Heart left ventricle (tissue), 16 donors: ENCODE measurements around the gene HSF2BP. TPM values are rescaled to one million over a fixed set of nuclear protein-coding genes. Genes with fewer than 3 reads are reported as not detected.

Experiments used
- ATAC-seq, 4 donors: fragments of 200-7000 bp; cut with Tn5 transposase; one replicate each; pipeline ENCODE4 v1.9.1; 2020 to 2022; ENCODE audit warnings: moderate library complexity in 4 of 4, mild to moderate bottlenecking in 3 of 4, moderate number of reproducible peaks in 1 of 4
- DNase-seq, 5 donors: peaks; one replicate each; pipeline ENCODE4 v3.0.0-alpha.2; 2020
- H3K27ac ChIP-seq, 12 donors: fragments of 200-600 bp; sonication (generic) in 4 of 12; one replicate each; pipeline versions ENCODE4 v1.5.0 to v1.8.0; 2016 to 2022; ENCODE audit warnings: mild to moderate bottlenecking in 2 of 12
- H3K27me3 ChIP-seq, 9 donors: fragments of 200-600 bp; sonication (generic) in 2 of 9; one replicate each; pipeline versions ENCODE4 v1.5.1 to v1.8.0; 2016 to 2022; ENCODE audit warnings: mild to moderate bottlenecking in 3 of 9
- H3K36me3 ChIP-seq, 9 donors: fragments of 200-600 bp; sonication (generic) in 2 of 9; one replicate each; pipeline versions ENCODE4 v1.5.0 to v1.8.0; 2018 to 2022; ENCODE audit warnings: mild to moderate bottlenecking in 2 of 9
- H3K4me1 ChIP-seq, 12 donors: fragments of 200-600 bp; sonication (generic) in 4 of 12; one replicate each; pipeline versions ENCODE4 v1.5.0 to v1.8.0; 2016 to 2022; ENCODE audit warnings: mild to moderate bottlenecking in 3 of 12
- H3K4me3 ChIP-seq, 12 donors: fragments of 200-600 bp; sonication (generic) in 4 of 12; one replicate each; pipeline versions ENCODE4 v1.5.0 to v1.8.0; 2017 to 2022; ENCODE audit warnings: mild to moderate bottlenecking in 9 of 12, moderate library complexity in 4 of 12
- H3K9me3 ChIP-seq, 12 donors: fragments of 200-600 bp; sonication (generic) in 4 of 12; one replicate each; pipeline versions ENCODE4 v1.5.0 to v1.8.0; 2016 to 2022; ENCODE audit warnings: mild to moderate bottlenecking in 1 of 12
- POLR2A ChIP-seq, 2 donors: fragments of 450-650 bp; IDR thresholded peaks; one replicate each; pipeline ENCODE4 v1.6.1; 2017; ENCODE audit warnings: antibody characterized with exemption in 2 of 2, mild to moderate bottlenecking in 2 of 2, moderate library complexity in 2 of 2
- WGBS, 4 donors: extraction: QIAGEN DNeasy Blood & Tissue Kit in 2 of 4; methylation state at CpG; one replicate each; pipeline versions ENCODE4 v1.1.5 to v1.1.7; 2013 to 2018; 5-methylcytosine and 5-hydroxymethylcytosine counted together
- intact Hi-C, 10 donors: fragments of 100-400 bp; cut with DNase I; formaldehyde crosslinking; loops; one replicate each; pipeline versions ENCODE4 v1.11.1 to v1.14.2; 2022
- polyA plus RNA-seq, 2 donors: library from polyadenylated mRNA; stranded (reverse); fragments of 200-250 nt; gene quantifications; one replicate each; pipeline ENCODE4 v1.2.3, GENCODE V29; 2013
- total RNA-seq, 9 donors: library from RNA; depleted of rRNA in 2 of 9; stranded (reverse); fragments of >200 nt in 2 of 9; fragmentation: NEBNext Ultra II Directional in 3 of 9; extraction: Animal tissue kit (Norgen Biotek cat#: 25700) in 3 of 9; gene quantifications; one replicate each; pipeline versions ENCODE4 v1.1.0 to v1.2.4, GENCODE V29; 2016 to 2023
- TF ChIP-seq, protein P1 (sequence below), 12 donors: fragments of 200-600 bp; sonication (generic) in 4 of 12; IDR thresholded peaks; one replicate each; pipeline versions ENCODE4 v1.5.0 to v1.8.0; 2018 to 2022; ENCODE audit warnings: antibody characterized with exemption in 12 of 12, mild to moderate bottlenecking in 5 of 12
- donor health status: ischemic (EF 13 %, LVEDD 7.1; RV severe dilation, severe dysfunction).
- donor health status: healthy with polysubstance abuse.
- donor health status: DM: no; HTN: yes; CAD: no.
- donor health status: DM: no; HTN: no; CAD: no.
- donor health status: ischemic (EF 25% LVEDD 6.9; RV normal size, moderate dysfunction).
- donor health status: ischemic (EF 25% LVEDD 5.7; RV mildly dilated, moderate dysfunction).
- donor health status: healthy.
- donor health status: DM: yes; HTN: yes; CAD: no.
- donor health status: ischemic (EF 35%, LVEDD 5.7; RV mildly dilated, moderate dysfunction).
- donor health status: nonischemic (EF 11% LVEDD 7.7; RV severe dilation, severe dysfunction).
- donor health status: DM: yes; HTN: yes; CAD: no.
- donor health status: PGD.
- donor health status: ischemic (EF 29% LVEDD 5.4; RV normal size, mild dysfunction).
- donor health status: nonischemic (EF 23%, LVEDD 6.1; RV moderate dilation, normal function).

Gene HSF2BP
- total and polyA plus RNA-seq, 11 donors, result 0.08 to 0.32 (median 0.19) TPM; not detected in 8

DNA sequence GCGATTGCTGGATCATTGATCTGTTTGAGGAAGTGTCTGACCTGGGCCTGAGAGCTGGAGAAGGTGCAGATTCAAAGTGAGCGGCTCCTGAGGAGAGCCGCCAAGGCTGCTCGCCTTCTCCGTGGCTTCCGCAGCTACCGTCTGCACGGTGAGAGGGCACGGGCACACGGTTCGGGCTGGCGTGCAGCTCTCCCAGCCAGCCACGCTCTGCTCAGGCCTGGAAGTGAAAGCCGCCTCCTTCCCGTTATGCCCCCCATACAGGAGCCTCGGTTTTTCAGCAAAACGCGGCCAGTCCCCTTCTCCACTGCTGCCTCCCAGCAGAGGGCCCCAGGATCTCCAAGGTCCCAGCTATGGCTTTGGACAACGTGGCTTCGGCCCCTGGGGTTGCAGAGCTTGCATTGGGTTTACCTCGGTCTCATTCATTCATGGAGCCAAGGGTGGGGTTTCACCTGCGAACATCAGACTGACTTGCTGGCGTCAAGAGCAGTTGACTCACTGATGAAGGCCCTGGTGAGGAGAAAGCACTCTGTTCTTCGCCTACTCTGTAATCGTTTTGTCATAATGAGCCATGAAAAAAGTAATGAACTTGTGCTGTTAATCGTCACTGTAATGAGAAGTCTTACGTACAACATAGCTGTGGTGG, 35.3 kb upstream of the HSF2BP start:
- Histone ChIP-seq H3K4me1 (no peaks in the 10 kb centered on the region), H3K27me3 (no peaks in the 10 kb centered on the region), H3K9me3 (no peaks in the 10 kb centered on the region), H3K27ac (no peak overlapping the region), H3K36me3 (peaks cover 0 to 75% (median 60%) of the 10 kb centered on the region in 9 donors), H3K4me3 (no peak overlapping the region)
- ATAC-seq, result no peak
- WGBS, 4 donors, result 92 to 95% (median 94%) methylated on average over 25 to 27 of the region's 27 CpGs
- no peak for DNase-seq
- no peak for TF ChIP-seq POLR2A (IDR thresholded peaks at IDR 0.05)
- TF ChIP-seq, protein P1, sequence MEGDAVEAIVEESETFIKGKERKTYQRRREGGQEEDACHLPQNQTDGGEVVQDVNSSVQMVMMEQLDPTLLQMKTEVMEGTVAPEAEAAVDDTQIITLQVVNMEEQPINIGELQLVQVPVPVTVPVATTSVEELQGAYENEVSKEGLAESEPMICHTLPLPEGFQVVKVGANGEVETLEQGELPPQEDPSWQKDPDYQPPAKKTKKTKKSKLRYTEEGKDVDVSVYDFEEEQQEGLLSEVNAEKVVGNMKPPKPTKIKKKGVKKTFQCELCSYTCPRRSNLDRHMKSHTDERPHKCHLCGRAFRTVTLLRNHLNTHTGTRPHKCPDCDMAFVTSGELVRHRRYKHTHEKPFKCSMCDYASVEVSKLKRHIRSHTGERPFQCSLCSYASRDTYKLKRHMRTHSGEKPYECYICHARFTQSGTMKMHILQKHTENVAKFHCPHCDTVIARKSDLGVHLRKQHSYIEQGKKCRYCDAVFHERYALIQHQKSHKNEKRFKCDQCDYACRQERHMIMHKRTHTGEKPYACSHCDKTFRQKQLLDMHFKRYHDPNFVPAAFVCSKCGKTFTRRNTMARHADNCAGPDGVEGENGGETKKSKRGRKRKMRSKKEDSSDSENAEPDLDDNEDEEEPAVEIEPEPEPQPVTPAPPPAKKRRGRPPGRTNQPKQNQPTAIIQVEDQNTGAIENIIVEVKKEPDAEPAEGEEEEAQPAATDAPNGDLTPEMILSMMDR (IDR thresholded peaks at IDR 0.05), result no peak
- intact Hi-C loops, result no loop called here

DNA sequence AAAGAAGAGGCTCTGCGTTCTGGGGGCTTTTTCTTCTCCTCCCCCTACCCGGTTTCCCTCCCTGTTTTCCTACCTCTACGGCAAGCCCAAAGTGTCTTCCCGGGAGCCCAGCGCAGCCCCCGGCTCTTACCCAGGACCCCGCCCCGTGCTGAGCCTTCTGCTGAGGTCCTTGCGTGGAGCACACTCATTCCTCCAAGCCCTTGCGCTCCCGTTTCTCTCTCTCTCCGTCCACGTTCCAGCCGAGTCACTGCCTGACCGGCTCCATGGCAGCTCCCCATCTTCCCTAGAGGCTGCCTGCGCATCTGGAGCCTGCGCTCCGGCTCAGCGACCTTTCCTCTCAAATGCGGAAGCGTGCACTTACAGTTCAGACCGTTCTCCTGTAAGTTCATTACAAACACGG, 34.7 kb upstream of the HSF2BP start:
- ATAC-seq, result no peak
- no peak overlapping the region for H3K4me3 ChIP-seq
- H3K36me3 ChIP-seq, result peaks cover 0 to 81% (median 65%) of the 10 kb centered on the region in 9 donors
- DNase-seq, result no peak
- WGBS, 4 donors, result 96 to 97% (median 96%) methylated on average over 23 of the region's 23 CpGs
- TF ChIP-seq POLR2A (IDR thresholded peaks at IDR 0.05), result no peak
- TF ChIP-seq, protein P1 (IDR thresholded peaks at IDR 0.05), result no peak
- no peaks in the 10 kb centered on the region for H3K9me3 ChIP-seq
- no peaks in the 10 kb centered on the region for H3K27me3 ChIP-seq
- H3K4me1 ChIP-seq, result no peaks in the 10 kb centered on the region
- intact Hi-C loops, result no loop called here
- H3K27ac ChIP-seq, result no peak overlapping the region

DNA sequence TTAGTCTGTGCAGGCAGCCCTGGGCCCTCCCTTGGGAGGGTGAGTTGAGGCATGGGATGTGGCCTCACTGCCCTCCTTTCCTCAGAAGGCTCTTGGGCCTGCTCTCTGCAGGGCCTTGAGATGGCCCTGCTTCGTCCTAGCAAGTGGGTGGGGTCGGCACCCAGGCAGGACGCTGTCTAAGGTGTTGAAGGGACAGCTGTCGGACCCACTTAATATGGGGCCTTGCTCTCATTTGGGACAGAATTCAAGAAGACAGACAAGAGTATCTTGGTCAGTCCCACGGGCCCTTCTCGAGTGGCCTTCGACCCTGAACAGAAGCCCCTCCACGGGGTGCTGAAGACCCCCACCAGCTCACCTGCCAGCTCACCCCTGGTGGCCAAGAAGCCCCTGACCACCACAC, 33.7 kb upstream of the HSF2BP start:
- DNase-seq (no peak), ATAC-seq (no peak)
- no peak for TF ChIP-seq POLR2A (IDR thresholded peaks at IDR 0.05)
- TF ChIP-seq, protein P1 (IDR thresholded peaks at IDR 0.05), result no peak
- H3K27ac ChIP-seq, result no peak overlapping the region
- peaks cover 0 to 91% (median 76%) of the 10 kb centered on the region in 9 donors for H3K36me3 ChIP-seq
- H3K9me3 ChIP-seq, result no peaks in the 10 kb centered on the region
- no peaks in the 10 kb centered on the region for H3K27me3 ChIP-seq
- WGBS, 4 donors, result 93 to 100% (median 94%) methylated on average over 4 to 8 of the region's 8 CpGs
- intact Hi-C loops, result no loop called here
- peaks cover 0 to 5% (median 0%) of the 10 kb centered on the region in 12 donors for H3K4me1 ChIP-seq
- no peak overlapping the region for H3K4me3 ChIP-seq

DNA sequence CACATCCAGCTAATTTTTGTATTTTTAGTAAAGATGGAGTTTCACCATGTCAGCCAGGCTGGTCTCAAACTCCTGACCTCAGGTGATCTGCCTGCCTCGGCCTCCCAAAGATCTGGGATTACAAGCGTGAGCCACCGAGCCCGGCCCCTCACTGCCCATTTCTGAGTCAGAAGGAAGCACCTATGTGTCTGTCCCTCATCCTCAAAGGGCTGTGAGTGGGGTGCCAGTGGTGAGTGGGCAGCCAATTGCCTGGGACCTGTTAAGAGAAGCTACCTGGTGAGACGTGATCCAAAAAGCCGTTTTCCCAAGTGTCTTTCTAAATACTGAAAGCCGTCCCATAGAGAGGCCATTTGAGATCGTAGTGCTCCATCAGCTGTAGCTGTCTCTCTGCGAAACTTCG, 32.5 kb upstream of the HSF2BP start:
- Histone ChIP-seq H3K27ac (no peak overlapping the region), H3K4me1 (peaks cover 0 to 14% (median 0%) of the 10 kb centered on the region in 12 donors), H3K36me3 (peaks cover 0 to 98% (median 87%) of the 10 kb centered on the region in 9 donors), H3K4me3 (no peak overlapping the region), H3K9me3 (no peaks in the 10 kb centered on the region), H3K27me3 (no peaks in the 10 kb centered on the region)
- TF ChIP-seq, protein P1 (IDR thresholded peaks at IDR 0.05), result no peak
- TF ChIP-seq POLR2A (IDR thresholded peaks at IDR 0.05), result no peak
- intact Hi-C loops, result no loop called here
- WGBS, 4 donors, result 92 to 96% (median 94%) methylated on average over 10 of the region's 10 CpGs
- ATAC-seq, result no peak
- no peak for DNase-seq
